NT2/D1 (cell line): ENCODE results near the gene KIF16B.

Source experiments
- SUZ12 ChIP-seq: IDR thresholded peaks from 2 replicates; pipeline ENCODE4 v1.6.1; 2011; ENCODE audit not compliant: insufficient read length, insufficient read depth; ENCODE audit errors: extremely low read depth
- ZNF274 ChIP-seq: IDR thresholded peaks from 2 replicates; pipeline ENCODE4 v1.6.1; 2011; ENCODE audit warnings: mild to moderate bottlenecking, low read depth, low read length

GRCh38 chr20:16378122-16378521, 195.1 kb downstream of the KIF16B start:
- TF ChIP-seq ZNF274 (no peak), SUZ12 (no peak)
